ENCODE data around the gene CCDC190. TPM values are rescaled to one million over a fixed set of nuclear protein-coding genes. Genes with fewer than 3 reads are reported as not detected.
A peak's percentile ranks its signal among the peaks of the same experiment; 100 is the strongest.

The CCDC190 gene
- total and polyA plus RNA-seq, 4 donors, result 2.4 to 4.7 (median 2.8) TPM

DNA sequence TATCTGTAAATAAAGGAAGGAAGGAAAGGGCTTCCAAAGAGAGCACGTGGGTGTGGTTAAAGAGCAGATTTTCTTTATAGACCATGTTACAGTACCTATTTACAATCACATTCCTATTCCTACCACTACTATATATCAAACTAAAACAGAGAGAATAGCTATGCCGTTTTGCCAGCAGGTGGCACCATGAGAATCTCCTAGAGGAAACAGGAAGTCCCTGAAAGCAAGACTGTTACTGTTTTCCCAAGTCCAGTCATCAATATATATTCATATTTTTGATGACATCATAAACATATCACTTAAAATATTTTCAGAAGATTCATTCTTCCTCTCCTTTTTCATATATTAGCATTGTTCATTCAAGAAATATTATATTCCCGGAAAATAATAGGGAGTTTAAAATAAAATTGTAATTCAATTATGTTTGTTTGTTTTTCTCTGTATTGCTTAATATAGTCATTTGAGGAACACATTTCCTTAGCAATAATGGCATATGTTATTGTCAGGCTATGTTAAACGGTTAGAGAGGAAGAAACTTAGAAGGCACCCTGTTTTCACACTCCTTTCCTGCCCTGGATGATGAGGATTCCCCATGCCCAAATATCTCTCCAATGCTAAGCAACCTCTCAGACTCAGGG is 6.6 kb downstream of the CCDC190 start:
- H3K4me1 ChIP-seq (ENCODE audit: control insufficient read depth in 5 of 5, insufficient read depth in 5 of 5, low read length in 5 of 5), result no peaks in the 10 kb centered on the region
- TF ChIP-seq, protein P1, sequence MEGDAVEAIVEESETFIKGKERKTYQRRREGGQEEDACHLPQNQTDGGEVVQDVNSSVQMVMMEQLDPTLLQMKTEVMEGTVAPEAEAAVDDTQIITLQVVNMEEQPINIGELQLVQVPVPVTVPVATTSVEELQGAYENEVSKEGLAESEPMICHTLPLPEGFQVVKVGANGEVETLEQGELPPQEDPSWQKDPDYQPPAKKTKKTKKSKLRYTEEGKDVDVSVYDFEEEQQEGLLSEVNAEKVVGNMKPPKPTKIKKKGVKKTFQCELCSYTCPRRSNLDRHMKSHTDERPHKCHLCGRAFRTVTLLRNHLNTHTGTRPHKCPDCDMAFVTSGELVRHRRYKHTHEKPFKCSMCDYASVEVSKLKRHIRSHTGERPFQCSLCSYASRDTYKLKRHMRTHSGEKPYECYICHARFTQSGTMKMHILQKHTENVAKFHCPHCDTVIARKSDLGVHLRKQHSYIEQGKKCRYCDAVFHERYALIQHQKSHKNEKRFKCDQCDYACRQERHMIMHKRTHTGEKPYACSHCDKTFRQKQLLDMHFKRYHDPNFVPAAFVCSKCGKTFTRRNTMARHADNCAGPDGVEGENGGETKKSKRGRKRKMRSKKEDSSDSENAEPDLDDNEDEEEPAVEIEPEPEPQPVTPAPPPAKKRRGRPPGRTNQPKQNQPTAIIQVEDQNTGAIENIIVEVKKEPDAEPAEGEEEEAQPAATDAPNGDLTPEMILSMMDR (IDR thresholded peaks at IDR 0.05; ENCODE audit: control extremely low read depth, extremely low read depth), result peak; percentile 41
- H3K9ac ChIP-seq (ENCODE audit: insufficient read depth in 1 of 2, low read length in 2 of 2), result no peak overlapping the region
- 29 to 35% methylated on average over 4 of the region's 4 CpGs for WGBS, 2 donors
- H3K36me3 ChIP-seq (ENCODE audit: control insufficient read depth in 4 of 4, insufficient read depth in 4 of 4, low read length in 4 of 4), result no peaks in the 10 kb centered on the region
- no peak overlapping the region for H3K27ac ChIP-seq (ENCODE audit: low read depth in 1 of 2, low read length in 1 of 2)
- H3K27me3 ChIP-seq (ENCODE audit: control insufficient read depth in 3 of 3, insufficient read depth in 3 of 3, low read length in 2 of 3), result no peaks in the 10 kb centered on the region
- no peaks in the 10 kb centered on the region for H3K9me3 ChIP-seq (ENCODE audit: control insufficient read depth in 4 of 4, insufficient read depth in 3 of 4, low read length in 3 of 4)
- H3K4me3 ChIP-seq, result no peak overlapping the region
- ATAC-seq (ENCODE audit: insufficient read depth, low FRiP score), result peak; percentile 85
- peak; percentile 48 to 76 (median 74) for DNase-seq

- no peaks in the 10 kb centered on the region for H3K9me3 ChIP-seq (ENCODE audit: control insufficient read depth in 4 of 4, insufficient read depth in 3 of 4, low read length in 3 of 4)
- DNase-seq (no peak), ATAC-seq (ENCODE audit: insufficient read depth, low FRiP score) (no peak)
- WGBS, 2 donors, result 87 to 100% methylated on average over 1 of the region's 1 CpG
- no peaks in the 10 kb centered on the region for H3K4me1 ChIP-seq (ENCODE audit: control insufficient read depth in 5 of 5, insufficient read depth in 5 of 5, low read length in 5 of 5)
- no peak overlapping the region for H3K4me3 ChIP-seq
- TF ChIP-seq, protein P1 (IDR thresholded peaks at IDR 0.05; ENCODE audit: control extremely low read depth, extremely low read depth), result no peak
- no peaks in the 10 kb centered on the region for H3K36me3 ChIP-seq (ENCODE audit: control insufficient read depth in 4 of 4, insufficient read depth in 4 of 4, low read length in 4 of 4)
- H3K27ac ChIP-seq (ENCODE audit: low read depth in 1 of 2, low read length in 1 of 2), result no peak overlapping the region
- H3K27me3 ChIP-seq (ENCODE audit: control insufficient read depth in 3 of 3, insufficient read depth in 3 of 3, low read length in 2 of 3), result no peaks in the 10 kb centered on the region
- H3K9ac ChIP-seq (ENCODE audit: insufficient read depth in 1 of 2, low read length in 2 of 2), result no peak overlapping the region
These were observed 9.6 kb downstream of the CCDC190 start for GRCh38 chr1:162851341-162851740.

DNA sequence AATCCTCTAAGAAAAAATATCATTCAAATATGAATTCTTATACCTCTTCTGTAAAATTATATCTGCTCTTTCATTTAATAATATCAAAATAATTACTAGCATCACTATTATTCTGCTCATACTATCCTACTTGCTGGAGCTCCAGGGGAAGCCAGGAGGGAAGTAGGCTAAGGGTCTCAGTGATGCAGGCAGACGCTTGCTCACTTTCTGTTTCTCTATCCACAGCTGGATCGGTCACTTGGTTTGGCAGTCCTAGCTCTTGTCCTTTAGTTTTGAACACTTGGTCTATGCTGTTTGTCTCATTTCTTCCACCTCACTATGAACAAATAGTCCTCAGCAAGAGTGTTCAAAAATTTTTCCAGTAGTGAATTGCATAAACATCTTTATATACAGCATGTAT is 11.3 kb downstream of the CCDC190 start:
- no peaks in the 10 kb centered on the region for H3K27me3 ChIP-seq (ENCODE audit: control insufficient read depth in 3 of 3, insufficient read depth in 3 of 3, low read length in 2 of 3)
- TF ChIP-seq, protein P1 (IDR thresholded peaks at IDR 0.05; ENCODE audit: control extremely low read depth, extremely low read depth), result no peak
- 71 to 84% methylated on average over 2 of the region's 2 CpGs for WGBS, 2 donors
- H3K36me3 ChIP-seq (ENCODE audit: control insufficient read depth in 4 of 4, insufficient read depth in 4 of 4, low read length in 4 of 4), result no peaks in the 10 kb centered on the region
- H3K4me3 ChIP-seq, result no peak overlapping the region
- no peak for DNase-seq
- ATAC-seq (ENCODE audit: insufficient read depth, low FRiP score), result no peak
- no peaks in the 10 kb centered on the region for H3K9me3 ChIP-seq (ENCODE audit: control insufficient read depth in 4 of 4, insufficient read depth in 3 of 4, low read length in 3 of 4)
- H3K4me1 ChIP-seq (ENCODE audit: control insufficient read depth in 5 of 5, insufficient read depth in 5 of 5, low read length in 5 of 5), result no peaks in the 10 kb centered on the region
- no peak overlapping the region for H3K27ac ChIP-seq (ENCODE audit: low read depth in 1 of 2, low read length in 1 of 2)
- no peak overlapping the region for H3K9ac ChIP-seq (ENCODE audit: insufficient read depth in 1 of 2, low read length in 2 of 2)

All from lung (tissue), 12 donors.